Measurements from ENCODE around the gene UNK. TPM values are rescaled to one million over a fixed set of nuclear protein-coding genes. Genes with fewer than 3 reads are reported as not detected.

The UNK gene
- total and polyA plus RNA-seq, 2 donors (not counting 3 experiments of a cell fraction or from before 2014, with no cell fraction given): 18.0 to 23.2 TPM

GRCh38 chr17:75769536-75769935 is 15.1 kb upstream of the UNK start:
- H3K4me3 ChIP-seq (replicated peaks in 1 of 3; ENCODE audit: insufficient read depth in 1 of 3, low read depth in 1 of 3, low read length in 3 of 3): no peak overlapping the region
- H3K9ac ChIP-seq (replicated peaks; ENCODE audit: extremely low read depth, insufficient read depth, low read length): no peak overlapping the region
- peak; percentile 31 for FAIRE-seq
- H3K9me1 ChIP-seq (replicated peaks; ENCODE audit: control insufficient read depth, extremely low read depth, insufficient read depth, low read length): no peaks in the 10 kb centered on the region
- H2AFZ ChIP-seq (ENCODE audit: low read depth, low read length): no peak overlapping the region
- intact Hi-C loops (cut with micrococcal nuclease): no loop called here
- no peak for DNase-seq (ENCODE audit: low read depth, low spot score)
- H3K27ac ChIP-seq (ENCODE audit: insufficient read depth, low read depth, low read length): no peak overlapping the region
- TF ChIP-seq GATA2 (IDR thresholded peaks at IDR 0.05; ENCODE audit: insufficient read depth, insufficient read length, low read depth, low read length) (no peak), MYC (IDR thresholded peaks at IDR 0.05; ENCODE audit: low read depth, low read length) (no peak), POLR2AphosphoS5 (IDR thresholded peaks at IDR 0.05; ENCODE audit: insufficient read depth, low read depth, low read length) (no peak), POLR2A (IDR thresholded peaks at IDR 0.05; ENCODE audit: low read depth, low read length) (no peak), EZH2 (IDR thresholded peaks at IDR 0.05; ENCODE audit: borderline replicate concordance, low read depth, low read length, severe bottlenecking) (no peak), JUN (IDR thresholded peaks at IDR 0.05; ENCODE audit: borderline replicate concordance, insufficient read depth, insufficient read length, low read depth) (no peak), MAX (IDR thresholded peaks at IDR 0.05; ENCODE audit: insufficient read depth, insufficient read length) (no peak), CTCF (IDR thresholded peaks at IDR 0.05; ENCODE audit: extremely low read depth in 1 of 2, insufficient read depth in 1 of 2, low read depth in 1 of 2, low read length in 2 of 2) (no peak), FOS (IDR thresholded peaks at IDR 0.05; ENCODE audit: borderline replicate concordance, insufficient read depth, low read length) (no peak)
- ChIA-PET POLR2A (no interaction called here), CTCF (interaction anchor here (1.9 kb wide), 1 partner anchor 61 kb away, joined by 8 read pairs; no protein-coding TSS in a partner anchor)
- no TSS peak for BruUV-seq (replicated peaks)
- H3K4me2 ChIP-seq (ENCODE audit: insufficient read depth, low read length): no peak overlapping the region
- H3K4me1 ChIP-seq (ENCODE audit: control insufficient read depth, extremely low read depth, insufficient read depth, low read length): no peaks in the 10 kb centered on the region
- no peaks in the 10 kb centered on the region for H3K27me3 ChIP-seq (ENCODE audit: control insufficient read depth in 2 of 2, insufficient read depth in 2 of 2, low read length in 2 of 2)
- no peaks in the 10 kb centered on the region for H3K9me3 ChIP-seq (replicated peaks; ENCODE audit: control insufficient read depth, insufficient read depth, low read length)
- no peaks in the 10 kb centered on the region for H4K20me1 ChIP-seq (replicated peaks; ENCODE audit: control insufficient read depth, extremely low read depth, insufficient read depth, low read length)
- H3K79me2 ChIP-seq (ENCODE audit: control insufficient read depth, insufficient read depth, low read length): no peaks in the 10 kb centered on the region
- dilution Hi-C loops (cut with MboI; ENCODE audit: extremely low pct_ligation_motif_present, low sequenced_read_pairs): no loop called here
- peaks cover 0 to 3% of the 10 kb centered on the region in 2 experiments for H3K36me3 ChIP-seq (ENCODE audit: control insufficient read depth in 2 of 2, extremely low read depth in 1 of 2, insufficient read depth in 2 of 2, low read length in 2 of 2)
